ENCODE measurements around the gene AK9. TPM values are rescaled to one million over a fixed set of nuclear protein-coding genes. Genes with fewer than 3 reads are reported as not detected.

AK9 gene
- total and polyA plus RNA-seq, 10 of the 15 experiments (the other 5 are each of a cell fraction or from before 2014, with no cell fraction given): 2.1 to 7.4 (median 4.2) TPM

GRCh38 chr6:109513571-109514071 lies 177.4 kb downstream of the AK9 start:
- 46% methylated on average over 2 of the region's 2 CpGs for WGBS (ENCODE audit: insufficient coverage, insufficient replicate concordance, low lambda C conversion rate, missing lambda C conversion rate)
- FAIRE-seq (no peak), ATAC-seq (no peak), DNase-seq (ENCODE audit: low read depth, low spot score) (no peak)
- in situ Hi-C loops (cut with MboI): no loop called here
- ChIA-PET SMC1A (ENCODE audit: uncharacterized antibody, unreplicated experiment) (no interaction called here), POLR2A (no interaction called here), RAD21 (ENCODE audit: unreplicated experiment) (no interaction called here), CTCF (no interaction called here)
- Histone ChIP-seq H3K4me2 (ENCODE audit: control insufficient read depth, insufficient read depth) (no peak overlapping the region), H3K9ac (ENCODE audit: control insufficient read depth, insufficient read depth, low read length) (no peak overlapping the region), H3K27ac (ENCODE audit: control insufficient read depth, insufficient read depth) (no peak overlapping the region), H3K36me3 (ENCODE audit: control insufficient read depth in 2 of 2, insufficient read depth in 2 of 2, low read length in 1 of 2) (no peaks in the 10 kb centered on the region), H3K27me3 (replicated peaks in 1 of 2; ENCODE audit: control insufficient read depth in 2 of 2, insufficient read depth in 2 of 2, low read length in 1 of 2) (no peaks in the 10 kb centered on the region; a peak in 1 of 4 replicates), H2AFZ (ENCODE audit: control insufficient read depth, low read depth, low read length) (no peak overlapping the region), H3K4me1 (ENCODE audit: control insufficient read depth, insufficient read depth, low read length) (no peaks in the 10 kb centered on the region), H3K4me3 (no peak overlapping the region), H3K9me3 (replicated peaks; ENCODE audit: control insufficient read depth, insufficient read depth, low read length) (no peaks in the 10 kb centered on the region; the same call in 2 of the 3 replicates), H3K79me2 (ENCODE audit: control insufficient read depth, insufficient read depth, low read length) (no peaks in the 10 kb centered on the region), H4K20me1 (ENCODE audit: control insufficient read depth, insufficient read depth) (no peaks in the 10 kb centered on the region)
- TF ChIP-seq SKIL (IDR thresholded peaks at IDR 0.05; ENCODE audit: low read depth, poor library complexity, severe bottlenecking) (no peak), NR2C2 (IDR thresholded peaks at IDR 0.05; ENCODE audit: borderline replicate concordance, control insufficient read depth, insufficient read length, low read depth) (no peak), SMAD1 (IDR thresholded peaks at IDR 0.05; ENCODE audit: low read depth, partially characterized antibody) (no peak), RAD51 (IDR thresholded peaks at IDR 0.05) (no peak), ZSCAN29 (IDR thresholded peaks at IDR 0.05) (no peak), BCLAF1 (IDR thresholded peaks at IDR 0.05) (no peak), PBX3 (IDR thresholded peaks at IDR 0.05; ENCODE audit: insufficient replicate concordance, low read depth, low read length) (no peak), ATF7 (IDR thresholded peaks at IDR 0.05; ENCODE audit: low read depth) (no peak), SRF (IDR thresholded peaks at IDR 0.05; ENCODE audit: low read depth in 2 of 2, low read length in 2 of 2) (no peak)
- no TSS peak for BruUV-seq (replicated peaks)
- intact Hi-C loops (cut with micrococcal nuclease; ENCODE audit: unreplicated experiment): no loop called here

Data from GM12878 (cell line).